Endothelial cell of umbilical vein (primary cell): ENCODE results near the gene PKP4. TPM values are rescaled to one million over a fixed set of nuclear protein-coding genes. Genes with fewer than 3 reads are reported as not detected.

Experiments used
- BruUV-seq: library from RNA; stranded (reverse); fragments of 400-500 nt; replicated peaks from 2 replicates; lab custom pipeline; 2021; lab: Mats Ljungman, UMichigan
- CTCF ChIA-PET: fragments of 300-600, 350-600 bp; sonication (Branson Sonifier 250); formaldehyde crosslinking; loops from one replicate; lab custom pipeline; 2021; ENCODE audit warnings: antibody characterized with exemption, inconsistent platforms; lab: Charles Lee
- POLR2A ChIA-PET: fragments of 300-600, 350-600 bp; sonication (Branson Sonifier 250); formaldehyde crosslinking; loops from one replicate; lab custom pipeline; 2021; ENCODE audit warnings: antibody characterized with exemption, inconsistent platforms; lab: Charles Lee
- DNase-seq: peaks from one replicate; pipeline ENCODE4 v3.0.0-alpha.2; 2011; ENCODE audit warnings: low read depth, low spot score
- FAIRE-seq: peaks from 2 replicates; lab custom pipeline; 2011; peaks lifted over from hg19 to GRCh38; lab: Jason Lieb, UNC
- H2AFZ ChIP-seq: 2 replicates; pipeline ENCODE4 v1.6.0; 2012; ENCODE audit warnings: low read depth, low read length, control low read depth, inconsistent platforms
- H3K27ac ChIP-seq: 2 replicates; pipeline ENCODE4 v1.5.1; 2011; ENCODE audit warnings: low read depth, mild to moderate bottlenecking, control low read depth, low read length, moderate library complexity; ENCODE audit not compliant: insufficient read depth
- H3K27me3 ChIP-seq, 2 experiments: 2 replicates each; pipeline versions ENCODE4 v1.6.0 to v1.6.1; 2011; ENCODE audit warnings: low read length in 2 of 2, mixed read lengths in 1 of 2; ENCODE audit not compliant: control insufficient read depth in 2 of 2, insufficient read depth in 2 of 2
- H3K36me3 ChIP-seq, 2 experiments: 2 replicates in 1 of 2; 3 replicates in 1 of 2; pipeline ENCODE4 v1.5.1; 2011; ENCODE audit warnings: low read length in 2 of 2, mild to moderate bottlenecking in 1 of 2, moderate library complexity in 1 of 2; ENCODE audit not compliant: control insufficient read depth in 2 of 2, insufficient read depth in 2 of 2; ENCODE audit errors: extremely low read depth in 1 of 2
- H3K4me1 ChIP-seq: 3 replicates; pipeline ENCODE4 v1.5.1; 2011; ENCODE audit warnings: mild to moderate bottlenecking, low read length; ENCODE audit not compliant: control insufficient read depth, insufficient read depth; ENCODE audit errors: extremely low read depth
- H3K4me2 ChIP-seq: 2 replicates; pipeline ENCODE4 v1.6.1; 2011; ENCODE audit warnings: low read length, control low read depth, mixed read lengths; ENCODE audit not compliant: insufficient read depth
- H3K4me3 ChIP-seq, 3 experiments: fragments of 200-600 bp in 1 of 3; sonication (generic), shearing (Covaris generic) in 1 of 3; replicated peaks in 1 of 3; 2 replicates each; pipeline ENCODE4 v1.5.1; 2011 to 2016; ENCODE audit warnings: control low read depth in 3 of 3, low read length in 3 of 3, mild to moderate bottlenecking in 2 of 3, inconsistent platforms in 1 of 3, low read depth in 1 of 3, moderate library complexity in 1 of 3; ENCODE audit not compliant: insufficient read depth in 1 of 3
- H3K79me2 ChIP-seq: 2 replicates; pipeline ENCODE4 v1.6.0; 2012; ENCODE audit warnings: low read length, inconsistent platforms; ENCODE audit not compliant: control insufficient read depth, insufficient read depth
- H3K9ac ChIP-seq: replicated peaks from 2 replicates; pipeline ENCODE3; 2011; ENCODE audit warnings: low read length, control low read depth; ENCODE audit not compliant: insufficient read depth; ENCODE audit errors: extremely low read depth
- H3K9me1 ChIP-seq: replicated peaks from 3 replicates; pipeline ENCODE4 v1.6.0; 2011; ENCODE audit warnings: mild to moderate bottlenecking, low read length; ENCODE audit not compliant: control insufficient read depth, insufficient read depth; ENCODE audit errors: extremely low read depth
- H3K9me3 ChIP-seq: replicated peaks from 2 replicates; pipeline ENCODE4 v1.5.1; 2012; ENCODE audit warnings: low read length, inconsistent platforms; ENCODE audit not compliant: control insufficient read depth, insufficient read depth
- H4K20me1 ChIP-seq: replicated peaks from 2 replicates; pipeline ENCODE3; 2011; ENCODE audit warnings: mild to moderate bottlenecking, low read length; ENCODE audit not compliant: control insufficient read depth, insufficient read depth; ENCODE audit errors: extremely low read depth
- EZH2 ChIP-seq: IDR thresholded peaks from 2 replicates; pipeline ENCODE4 v1.6.1; 2012; ENCODE audit warnings: borderline replicate concordance, low read depth, mild to moderate bottlenecking, moderate library complexity, low read length, inconsistent platforms; ENCODE audit not compliant: severe bottlenecking
- FOS ChIP-seq: IDR thresholded peaks from 2 replicates; pipeline ENCODE4 v1.6.1; 2011; ENCODE audit warnings: mild to moderate bottlenecking, low read length, moderate library complexity, borderline replicate concordance; ENCODE audit not compliant: insufficient read depth
- GATA2 ChIP-seq: IDR thresholded peaks from 2 replicates; pipeline ENCODE4 v1.7.0; 2011; ENCODE audit warnings: low read depth, mild to moderate bottlenecking, moderate library complexity, mixed read lengths, low read length; ENCODE audit not compliant: insufficient read length, insufficient read depth
- JUN ChIP-seq: IDR thresholded peaks from 2 replicates; pipeline ENCODE4 v1.6.1; 2011; ENCODE audit warnings: borderline replicate concordance, low read depth; ENCODE audit not compliant: insufficient read length, insufficient read depth
- MAX ChIP-seq: IDR thresholded peaks from 2 replicates; pipeline ENCODE4 v1.6.1; 2011; ENCODE audit not compliant: insufficient read depth, insufficient read length
- MYC ChIP-seq: IDR thresholded peaks from one replicate; pipeline ENCODE4 v1.6.1; 2011; ENCODE audit warnings: mild to moderate bottlenecking, low read depth, low read length
- POLR2A ChIP-seq: IDR thresholded peaks from 2 replicates; pipeline ENCODE4 v1.6.1; 2012; ENCODE audit warnings: low read depth, mild to moderate bottlenecking, control low read depth, low read length
- POLR2AphosphoS5 ChIP-seq: IDR thresholded peaks from 2 replicates; pipeline ENCODE4 v1.6.1; 2012; ENCODE audit warnings: low read depth, mild to moderate bottlenecking, control low read depth, low read length, moderate library complexity; ENCODE audit not compliant: insufficient read depth
- dilution Hi-C: fragments of 300-500 bp; cut with MboI; formaldehyde crosslinking; loops from one replicate; pipeline ENCODE4 v1.15.0; 2019; ENCODE audit warnings: low sequenced_read_pairs; ENCODE audit not compliant: extremely low pct_ligation_motif_present
- intact Hi-C: fragments of 100-400 bp; cut with micrococcal nuclease; formaldehyde crosslinking; loops from one replicate; pipeline ENCODE4 v1.10.0; 2022
- polyA plus RNA-seq, 4 experiments: library from polyadenylated mRNA; depleted of rRNA in 3 of 4; stranded (reverse) in 3 of 4; unstranded in 1 of 4; fragments of >200 nt; gene quantifications; 2 replicates each; pipeline versions ENCODE4 v1.2.1 to v1.2.3, GENCODE V29; 2011 to 2012; ENCODE audit warnings: missing spikeins in 1 of 4
- total RNA-seq: library from RNA; stranded (reverse); gene quantifications from 2 replicates; pipeline ENCODE4 v1.2.3, GENCODE V29; 2021
- TF ChIP-seq, protein P1 (sequence below), 2 donors: IDR thresholded peaks; 1 replicate in 1 of 2; 2 replicates in 1 of 2; pipeline ENCODE4 v1.5.1; 2011; ENCODE audit warnings: low read length in 2 of 2, mild to moderate bottlenecking in 2 of 2, moderate library complexity in 2 of 2, control low read depth in 1 of 2, inconsistent platforms in 1 of 2, low read depth in 1 of 2; ENCODE audit not compliant: insufficient read depth in 1 of 2; ENCODE audit errors: extremely low read depth in 1 of 2

PKP4 gene
- total and polyA plus RNA-seq, 2 donors (not counting 3 experiments of a cell fraction or from before 2014, with no cell fraction given), result 35.4 to 68.5 TPM

GRCh38 chr2:158579928-158580327 lies 123.2 kb downstream of the PKP4 start:
- H3K36me3 ChIP-seq, result no peaks in the 10 kb centered on the region
- no peak overlapping the region for H2AFZ ChIP-seq
- intact Hi-C loops, result no loop called here
- no peak overlapping the region for H3K4me2 ChIP-seq
- no TSS peak for BruUV-seq
- H3K4me3 ChIP-seq, result no peak overlapping the region
- dilution Hi-C loops, result no loop called here
- FAIRE-seq (no peak), DNase-seq (no peak)
- no peaks in the 10 kb centered on the region for H3K4me1 ChIP-seq
- TF ChIP-seq EZH2 (no peak), POLR2AphosphoS5 (no peak), GATA2 (no peak), POLR2A (no peak), FOS (no peak), JUN (no peak), MYC (no peak), MAX (no peak)
- TF ChIP-seq, protein P1, sequence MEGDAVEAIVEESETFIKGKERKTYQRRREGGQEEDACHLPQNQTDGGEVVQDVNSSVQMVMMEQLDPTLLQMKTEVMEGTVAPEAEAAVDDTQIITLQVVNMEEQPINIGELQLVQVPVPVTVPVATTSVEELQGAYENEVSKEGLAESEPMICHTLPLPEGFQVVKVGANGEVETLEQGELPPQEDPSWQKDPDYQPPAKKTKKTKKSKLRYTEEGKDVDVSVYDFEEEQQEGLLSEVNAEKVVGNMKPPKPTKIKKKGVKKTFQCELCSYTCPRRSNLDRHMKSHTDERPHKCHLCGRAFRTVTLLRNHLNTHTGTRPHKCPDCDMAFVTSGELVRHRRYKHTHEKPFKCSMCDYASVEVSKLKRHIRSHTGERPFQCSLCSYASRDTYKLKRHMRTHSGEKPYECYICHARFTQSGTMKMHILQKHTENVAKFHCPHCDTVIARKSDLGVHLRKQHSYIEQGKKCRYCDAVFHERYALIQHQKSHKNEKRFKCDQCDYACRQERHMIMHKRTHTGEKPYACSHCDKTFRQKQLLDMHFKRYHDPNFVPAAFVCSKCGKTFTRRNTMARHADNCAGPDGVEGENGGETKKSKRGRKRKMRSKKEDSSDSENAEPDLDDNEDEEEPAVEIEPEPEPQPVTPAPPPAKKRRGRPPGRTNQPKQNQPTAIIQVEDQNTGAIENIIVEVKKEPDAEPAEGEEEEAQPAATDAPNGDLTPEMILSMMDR (IDR thresholded peaks at IDR 0.05; ENCODE audit: extremely low read depth in 1 of 2, insufficient read depth in 1 of 2, low read depth in 1 of 2, low read length in 2 of 2), result no peak
- no peaks in the 10 kb centered on the region for H3K79me2 ChIP-seq
- H3K27ac ChIP-seq, result no peak overlapping the region
- no peaks in the 10 kb centered on the region for H3K9me1 ChIP-seq
- no peaks in the 10 kb centered on the region for H3K9me3 ChIP-seq
- H3K9ac ChIP-seq, result no peak overlapping the region
- CTCF ChIA-PET, result no interaction called here
- POLR2A ChIA-PET, result no interaction called here
- H4K20me1 ChIP-seq, result no peaks in the 10 kb centered on the region
- no peaks in the 10 kb centered on the region for H3K27me3 ChIP-seq
